Endometrium (tissue), 2 donors: Measurements from ENCODE around the gene NDUFV2.

ENCODE experiments used
- FAIRE-seq: peaks from 2 replicates; lab custom pipeline; 2012; peaks lifted over from hg19 to GRCh38; lab: Jason Lieb, UNC
- donor health status: control.
- donor health status: control.

Gene NDUFV2

GRCh38 chr18:9120796-9121195 lies 18.3 kb downstream of the NDUFV2 start:
- FAIRE-seq: no peak

DNA sequence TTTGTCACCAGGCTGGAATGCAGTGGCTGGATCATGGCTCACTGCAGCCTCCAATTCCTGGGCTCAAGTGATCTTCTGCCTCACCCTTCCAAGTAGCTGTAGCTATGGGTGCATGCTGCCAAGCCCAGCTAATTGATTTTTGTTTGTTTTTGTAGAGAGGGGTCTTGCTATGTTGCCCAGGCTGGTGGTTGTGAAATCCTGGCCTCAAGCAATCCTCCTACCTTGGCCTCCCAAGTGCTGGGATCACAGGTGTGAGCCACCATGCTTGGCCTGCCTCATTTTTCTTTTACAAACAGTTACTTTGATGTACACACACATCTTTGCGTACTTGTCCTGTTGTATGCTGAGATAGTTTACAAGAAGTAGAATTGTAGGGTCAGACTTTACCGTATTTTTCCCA lies 21.0 kb downstream of the NDUFV2 start:
- no peak for FAIRE-seq

DNA sequence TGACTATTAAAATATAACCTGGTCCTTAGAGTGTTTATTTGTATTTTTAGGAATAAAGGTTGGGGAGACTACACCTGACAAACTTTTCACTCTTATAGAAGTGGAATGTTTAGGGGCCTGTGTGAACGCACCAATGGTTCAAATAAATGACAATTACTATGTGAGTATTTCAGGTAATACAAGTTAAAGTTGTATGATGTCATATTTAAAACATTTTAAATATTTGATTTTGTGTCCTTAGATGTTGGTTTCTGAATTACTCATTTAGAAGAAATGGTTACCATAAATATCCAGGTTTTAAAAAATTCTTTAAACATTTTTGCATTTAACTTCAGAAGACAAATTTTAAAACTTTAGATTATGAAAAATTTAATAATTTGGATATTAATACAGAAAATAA lies 22.3 kb downstream of the NDUFV2 start:
- peak; percentile 76 for FAIRE-seq

GRCh38 chr18:9126337-9126736 lies 23.8 kb downstream of the NDUFV2 start:
- no peak for FAIRE-seq

GRCh38 chr18:9130195-9130594 lies 27.7 kb downstream of the NDUFV2 start:
- no peak for FAIRE-seq

- no peak for FAIRE-seq
Measured at GRCh38 chr18:9130806-9131205, 28.3 kb downstream of the NDUFV2 start.

- FAIRE-seq: no peak
Measured at GRCh38 chr18:9132628-9133027, 30.1 kb downstream of the NDUFV2 start.

DNA sequence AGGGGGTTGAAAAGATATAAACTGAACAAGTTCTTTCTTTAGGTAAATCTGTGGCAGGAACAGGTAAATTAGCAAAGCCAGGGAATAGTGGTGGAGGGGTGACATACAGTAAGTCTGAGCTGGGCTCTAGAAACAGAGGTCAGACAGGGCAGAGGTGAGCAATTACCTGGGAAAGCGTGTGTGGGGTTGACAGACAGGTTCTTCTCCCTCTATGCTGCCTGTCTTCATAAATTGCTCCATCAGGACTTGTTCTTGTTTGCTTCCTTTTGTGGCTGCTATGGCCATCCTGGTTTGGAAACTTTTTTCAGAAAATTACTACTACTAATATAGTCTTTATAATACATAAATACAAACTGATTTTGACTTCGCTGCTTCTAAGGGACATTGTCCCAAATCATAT lies 30.7 kb downstream of the NDUFV2 start:
- FAIRE-seq: no peak

GRCh38 chr18:9135081-9135911 lies 32.8 kb downstream of the NDUFV2 start:
- FAIRE-seq: no peak

DNA sequence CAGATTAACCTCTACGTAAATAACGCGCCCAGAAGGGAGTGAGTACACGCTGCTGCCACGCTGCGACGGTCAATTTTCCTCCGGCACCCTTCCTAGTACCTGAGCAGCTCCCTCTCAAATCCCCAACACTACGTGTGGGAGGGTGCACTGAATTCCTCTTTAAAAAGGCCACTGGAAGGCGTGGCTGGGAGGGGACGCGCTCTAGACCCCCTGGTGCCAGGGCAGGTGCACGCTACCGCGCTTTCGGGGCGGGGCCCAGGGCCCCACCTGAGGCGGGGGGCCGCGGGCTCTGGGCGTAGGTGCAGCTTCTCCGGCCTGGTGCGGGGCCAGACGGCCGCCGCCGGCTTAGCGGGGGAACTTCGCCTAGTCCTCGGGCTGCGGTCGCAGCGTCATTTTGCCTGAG lies 33.4 kb downstream of the NDUFV2 start:
- FAIRE-seq: no peak

DNA sequence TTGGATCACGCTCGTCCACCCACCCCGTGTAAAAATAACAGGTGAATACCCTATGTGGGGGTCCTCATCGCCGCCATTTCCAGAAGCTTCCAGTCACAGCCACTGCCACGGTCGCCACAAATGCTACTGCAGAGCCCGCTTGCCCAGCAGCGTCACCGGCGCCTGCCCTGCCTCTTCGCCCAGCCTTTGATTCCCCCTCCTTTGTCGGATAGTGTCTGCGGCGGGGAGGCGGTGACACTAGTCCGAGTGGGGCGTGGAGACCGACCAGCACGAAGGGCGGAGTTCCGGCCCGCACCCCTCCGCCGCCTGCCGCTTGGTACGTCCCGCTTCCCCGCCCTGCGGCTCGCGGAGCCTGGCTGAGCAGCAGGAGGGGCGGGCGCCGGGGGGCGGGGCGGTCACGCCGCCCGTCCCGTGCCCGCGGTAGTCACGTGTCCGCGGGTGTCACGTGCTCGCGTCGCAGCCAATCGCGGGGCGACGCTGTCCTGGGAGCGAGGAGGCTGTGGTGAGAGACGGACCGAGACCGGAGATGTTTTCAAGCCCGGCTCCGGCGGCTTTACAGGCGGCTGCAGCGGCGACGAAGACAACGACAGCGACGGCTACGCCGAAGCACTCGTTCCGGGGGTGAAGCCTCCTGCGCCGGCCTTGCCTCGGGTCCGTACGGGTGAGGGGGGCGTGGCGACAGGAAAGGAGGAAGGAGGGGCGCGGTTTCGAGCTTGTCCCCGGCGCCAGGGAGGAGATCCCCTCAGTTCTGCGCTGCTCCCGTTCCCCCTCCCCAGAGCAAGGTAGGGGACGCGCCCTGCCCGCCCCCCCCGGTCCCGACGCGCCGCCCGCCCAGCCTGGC lies 34.0 kb downstream of the NDUFV2 start, which contains the start of gene ANKRD12:
ANKRD12 (plus strand) TSS at position 467 of the 841 bp plus-strand sequence. CDS start 45,652 bp downstream, outside the sequence.
- no peak for FAIRE-seq

DNA sequence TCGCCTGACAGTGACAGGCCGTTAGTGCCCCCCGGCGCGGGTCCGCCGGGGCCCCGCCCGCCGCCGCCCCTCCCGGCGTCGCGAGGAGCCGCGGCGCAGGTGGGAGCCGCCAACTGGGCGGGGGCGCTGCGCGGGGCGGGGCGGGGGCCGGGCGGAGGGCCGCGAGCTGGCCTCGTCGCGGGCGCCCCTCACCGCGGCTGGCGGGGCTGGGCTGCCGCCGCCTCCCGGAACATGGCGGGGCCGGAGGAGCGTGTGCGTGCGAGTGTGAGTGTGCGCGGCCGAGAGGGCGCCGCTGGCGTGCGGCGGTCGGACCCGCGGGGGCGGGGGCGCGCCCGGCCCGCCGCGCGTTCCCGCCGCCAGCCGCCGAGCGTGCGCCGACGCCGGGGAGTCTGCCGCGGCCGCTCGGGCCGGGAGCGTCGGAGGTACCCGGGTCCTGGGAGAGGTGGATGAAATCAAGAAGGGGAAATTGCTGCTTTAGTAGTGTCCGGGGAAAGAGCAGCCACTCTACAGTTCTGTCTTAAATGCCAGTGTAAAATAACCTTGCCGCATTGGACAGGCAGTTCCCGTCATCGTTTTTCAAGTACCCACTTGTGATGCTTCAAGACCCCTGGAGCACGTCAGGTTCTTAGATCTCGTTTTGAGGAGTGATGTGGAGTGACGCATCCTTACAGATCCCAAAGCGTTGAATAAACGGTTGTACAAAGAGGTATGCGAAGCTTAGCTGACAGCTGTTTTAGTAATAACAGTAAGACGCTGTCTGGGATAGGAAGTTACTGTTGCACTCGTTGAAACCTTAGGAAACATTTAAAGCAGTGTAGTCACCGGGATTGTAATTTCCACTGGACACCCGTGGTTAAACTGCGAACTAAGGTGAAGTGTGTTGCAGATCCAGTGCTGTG lies 34.9 kb downstream of the NDUFV2 start:
- FAIRE-seq: no peak

GRCh38 chr18:9139400-9140039 lies 37.0 kb downstream of the NDUFV2 start:
- FAIRE-seq: no peak

GRCh38 chr18:9140381-9140780 lies 37.9 kb downstream of the NDUFV2 start:
- no peak for FAIRE-seq

DNA sequence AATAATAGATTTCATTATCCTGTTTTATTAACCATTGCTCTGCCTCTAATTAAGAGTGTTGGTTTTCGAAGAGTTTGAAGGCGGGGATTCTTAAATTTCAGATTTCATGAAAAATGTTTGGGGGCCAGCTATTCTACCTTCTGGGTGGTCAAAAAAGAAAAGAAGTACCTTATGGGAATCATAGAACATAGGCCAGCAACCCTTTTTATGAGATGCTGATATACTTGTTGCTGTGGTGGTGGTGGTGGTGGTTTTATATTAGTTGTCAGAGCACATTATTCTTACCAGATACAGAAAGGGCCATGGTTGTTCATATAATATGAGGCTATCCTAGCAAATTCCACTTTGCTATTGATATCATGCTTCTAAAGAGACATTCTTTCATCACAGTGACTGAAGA lies 38.5 kb downstream of the NDUFV2 start:
- no peak for FAIRE-seq

DNA sequence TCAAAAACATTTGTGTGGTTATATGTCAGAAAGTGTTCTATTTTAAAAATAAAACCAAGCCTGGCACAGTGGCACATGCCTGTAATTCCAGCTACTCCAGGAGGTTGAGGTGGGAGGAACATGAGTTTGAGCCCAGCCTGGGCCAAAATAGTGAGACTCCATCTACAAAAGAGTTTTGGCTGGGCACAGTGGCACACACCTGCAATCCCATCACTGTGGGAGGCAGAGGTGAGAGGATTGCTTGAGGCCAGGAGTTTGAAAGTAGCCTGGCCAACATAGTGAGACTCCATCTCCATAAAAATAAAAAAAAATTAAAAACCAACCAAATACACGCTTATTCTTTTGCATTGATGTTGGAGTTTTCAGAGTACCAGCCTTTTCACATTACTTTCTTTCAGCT lies 43.7 kb downstream of the NDUFV2 start:
- FAIRE-seq: no peak

DNA sequence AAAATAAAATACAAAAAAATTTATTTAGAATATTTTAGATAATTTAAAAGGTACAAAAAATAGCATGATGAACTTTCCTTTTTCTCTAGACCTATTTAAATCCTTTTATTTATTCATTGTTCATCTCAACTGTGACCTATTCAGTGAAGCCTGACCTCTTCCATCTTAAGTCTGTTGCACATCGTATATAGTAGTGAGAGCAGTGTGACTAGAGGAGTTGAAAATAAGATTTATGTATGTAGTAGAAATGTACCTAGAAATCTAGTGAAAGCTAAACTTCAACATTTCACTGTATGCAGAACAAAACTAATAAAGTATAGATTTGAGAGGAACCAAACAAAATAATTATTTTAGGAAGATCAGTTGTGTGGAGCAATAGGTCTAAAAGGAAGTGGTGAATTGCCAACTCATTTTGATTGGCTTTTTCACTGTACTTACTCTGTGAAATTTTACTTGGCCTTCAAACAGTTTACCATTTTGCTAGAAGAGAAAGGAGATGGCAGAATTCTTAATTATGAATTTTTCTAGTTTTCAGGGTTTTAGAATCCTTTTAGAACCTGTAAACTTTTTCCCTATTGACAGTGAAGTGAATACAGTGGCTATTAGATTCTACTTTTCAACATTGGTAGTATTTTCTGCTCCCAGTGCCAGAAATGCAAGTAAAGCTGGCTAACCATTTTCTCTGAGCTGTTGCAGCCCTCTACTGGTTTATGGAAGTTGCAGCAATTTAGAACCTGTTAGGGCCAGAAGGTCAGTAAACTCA lies 45.1 kb downstream of the NDUFV2 start:
- peak; percentile 79 for FAIRE-seq

DNA sequence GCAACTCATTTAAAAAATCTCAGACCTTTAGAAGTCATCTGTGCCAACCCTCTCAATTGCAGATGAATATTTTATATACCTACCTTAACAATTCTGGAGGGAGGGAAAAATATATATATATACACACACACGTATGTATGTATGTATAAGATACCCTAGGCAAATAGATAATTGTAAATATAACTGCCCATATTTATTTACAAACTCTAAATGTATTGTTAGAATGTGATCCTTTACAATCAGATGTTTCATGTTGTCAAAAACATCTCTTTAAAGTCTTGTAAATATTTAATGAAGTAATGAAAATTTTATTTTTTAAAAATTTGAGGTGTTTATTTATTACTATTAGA lies 45.7 kb downstream of the NDUFV2 start:
- no peak for FAIRE-seq

DNA sequence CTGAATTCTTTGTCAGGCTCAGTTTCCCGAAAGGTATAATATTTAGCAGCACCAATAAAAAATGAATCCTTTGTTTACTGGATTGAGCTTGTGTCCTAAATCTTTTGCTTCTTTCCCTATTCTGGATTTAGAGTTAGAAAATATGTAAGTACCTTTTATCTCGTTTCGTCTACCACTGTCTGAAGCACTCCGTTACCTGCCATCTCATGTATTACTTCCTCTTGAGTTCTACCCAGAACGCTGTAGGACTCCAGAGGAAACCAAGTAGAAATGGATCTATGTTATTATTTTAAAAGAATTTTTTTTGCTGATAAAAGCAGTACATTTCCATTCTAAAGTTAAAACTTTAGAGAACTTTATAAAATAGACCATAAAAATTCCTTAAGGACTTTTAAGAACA lies 47.6 kb downstream of the NDUFV2 start:
- FAIRE-seq: no peak

- FAIRE-seq: no peak
Measured at GRCh38 chr18:9153256-9153655, 50.8 kb downstream of the NDUFV2 start.
